ENCODE data around the gene ACBD4.
"Not testable (repeated sequence)": the region's sequence is repeated elsewhere in the genome, so short reads cannot be mapped to it uniquely, and the experiment has no call there.

- not testable (repeated sequence) for TF ChIP-seq CTCF (IDR thresholded peaks at IDR 0.05; ENCODE audit: poor library complexity); EZH2 (IDR thresholded peaks at IDR 0.05; ENCODE audit: borderline replicate concordance)
These were observed 10.7 kb upstream of the ACBD4 start for GRCh38 chr17:45124797-45125122.
